ENCODE measurements around the gene ABLIM3.

The ABLIM3 gene

GRCh38 chr5:149278451-149279210 is 137.3 kb downstream of the ABLIM3 start:
- no peak for DNase-seq (ENCODE audit: low read depth in 1 of 2, low spot score in 1 of 2)

GRCh38 chr5:149279661-149280060 is 138.4 kb downstream of the ABLIM3 start:
- no peak for DNase-seq (ENCODE audit: low read depth in 1 of 2, low spot score in 1 of 2)

GRCh38 chr5:149280124-149280523 is 138.8 kb downstream of the ABLIM3 start:
- DNase-seq (ENCODE audit: low read depth in 1 of 2, low spot score in 1 of 2) = no peak

GRCh38 chr5:149280802-149281201 is 139.5 kb downstream of the ABLIM3 start:
- no peak for DNase-seq (ENCODE audit: low read depth in 1 of 2, low spot score in 1 of 2)

- DNase-seq (ENCODE audit: low read depth in 1 of 2, low spot score in 1 of 2) = no peak
Measured at GRCh38 chr5:149282027-149282965, 141.0 kb downstream of the ABLIM3 start.

GRCh38 chr5:149282966-149283332 is 141.7 kb downstream of the ABLIM3 start:
- DNase-seq (ENCODE audit: low read depth in 1 of 2, low spot score in 1 of 2) = no peak

- DNase-seq (ENCODE audit: low read depth in 1 of 2, low spot score in 1 of 2) = no peak
Measured at GRCh38 chr5:149283626-149284480, 142.6 kb downstream of the ABLIM3 start.

GRCh38 chr5:149284501-149284900 is 143.2 kb downstream of the ABLIM3 start:
- DNase-seq (ENCODE audit: low read depth in 1 of 2, low spot score in 1 of 2) = no peak

GRCh38 chr5:149285153-149285552 is 143.9 kb downstream of the ABLIM3 start:
- no peak for DNase-seq (ENCODE audit: low read depth in 1 of 2, low spot score in 1 of 2)

- no peak for DNase-seq (ENCODE audit: low read depth in 1 of 2, low spot score in 1 of 2)
Measured at GRCh38 chr5:149288436-149288835, 147.1 kb downstream of the ABLIM3 start.

GRCh38 chr5:149289301-149289700 is 148.0 kb downstream of the ABLIM3 start:
- DNase-seq (ENCODE audit: low read depth in 1 of 2, low spot score in 1 of 2) = no peak

- no peak for DNase-seq (ENCODE audit: low read depth in 1 of 2, low spot score in 1 of 2)
Measured at GRCh38 chr5:149294872-149295829, 153.9 kb downstream of the ABLIM3 start.

- DNase-seq (ENCODE audit: low read depth in 1 of 2, low spot score in 1 of 2) = no peak
Measured at GRCh38 chr5:149297340-149298025, 156.2 kb downstream of the ABLIM3 start.

- DNase-seq (ENCODE audit: low read depth in 1 of 2, low spot score in 1 of 2) = no peak
Measured at GRCh38 chr5:149298163-149298562, 156.9 kb downstream of the ABLIM3 start.

- DNase-seq (ENCODE audit: low read depth in 1 of 2, low spot score in 1 of 2) = no peak
Measured at GRCh38 chr5:149298842-149299404, 157.6 kb downstream of the ABLIM3 start.

- no peak for DNase-seq (ENCODE audit: low read depth in 1 of 2, low spot score in 1 of 2)
Measured at GRCh38 chr5:149299451-149300054, 158.3 kb downstream of the ABLIM3 start.

GRCh38 chr5:149300441-149300840 is 159.1 kb downstream of the ABLIM3 start:
- no peak for DNase-seq (ENCODE audit: low read depth in 1 of 2, low spot score in 1 of 2)

GRCh38 chr5:149301049-149301743 is 159.9 kb downstream of the ABLIM3 start:
- no peak for DNase-seq (ENCODE audit: low read depth in 1 of 2, low spot score in 1 of 2)
